ENCODE data around the gene PPP4R2. TPM values are rescaled to one million over a fixed set of nuclear protein-coding genes. Genes with fewer than 3 reads are reported as not detected.

The PPP4R2 gene
- total RNA-seq, 4 donors from 2014 or later: 72.9 to 134 (median 80.6) TPM

DNA sequence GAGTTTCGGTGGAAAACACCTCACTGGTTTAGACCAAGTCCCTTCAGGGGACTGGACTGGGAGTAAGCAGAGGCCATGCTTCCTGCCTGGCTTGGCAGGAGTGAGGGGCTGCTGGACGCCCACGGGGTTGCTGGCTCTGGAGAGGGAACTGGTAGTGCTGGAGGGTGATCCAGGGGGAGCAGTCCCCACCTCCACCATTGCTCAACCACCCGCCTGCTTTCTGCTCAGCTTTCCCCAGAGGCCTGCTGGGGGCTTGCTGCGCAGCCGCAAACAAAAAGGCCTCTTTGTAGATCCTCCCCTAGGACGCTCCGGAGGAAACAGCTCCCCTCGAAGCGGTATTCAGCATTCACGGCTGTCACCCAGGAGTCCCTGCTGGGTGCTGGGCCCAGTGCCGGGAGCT, 98.3 kb downstream of the PPP4R2 start:
- WGBS, 2 donors: 42 to 64% methylated on average over 11 to 12 of the region's 12 CpGs
- Histone ChIP-seq H3K4me3 (no peak overlapping the region), H3K4me1 (no peaks in the 10 kb centered on the region), H3K27me3 (no peaks in the 10 kb centered on the region), H3K27ac (no peak overlapping the region), H3K36me3 (no peaks in the 10 kb centered on the region), H3K9me3 (peaks cover 0 to 3% (median 0%) of the 10 kb centered on the region in 4 donors)
- no peak for TF ChIP-seq POLR2A (IDR thresholded peaks at IDR 0.05)
- no peak for TF ChIP-seq EP300 (IDR thresholded peaks at IDR 0.05)
- TF ChIP-seq, protein P1, sequence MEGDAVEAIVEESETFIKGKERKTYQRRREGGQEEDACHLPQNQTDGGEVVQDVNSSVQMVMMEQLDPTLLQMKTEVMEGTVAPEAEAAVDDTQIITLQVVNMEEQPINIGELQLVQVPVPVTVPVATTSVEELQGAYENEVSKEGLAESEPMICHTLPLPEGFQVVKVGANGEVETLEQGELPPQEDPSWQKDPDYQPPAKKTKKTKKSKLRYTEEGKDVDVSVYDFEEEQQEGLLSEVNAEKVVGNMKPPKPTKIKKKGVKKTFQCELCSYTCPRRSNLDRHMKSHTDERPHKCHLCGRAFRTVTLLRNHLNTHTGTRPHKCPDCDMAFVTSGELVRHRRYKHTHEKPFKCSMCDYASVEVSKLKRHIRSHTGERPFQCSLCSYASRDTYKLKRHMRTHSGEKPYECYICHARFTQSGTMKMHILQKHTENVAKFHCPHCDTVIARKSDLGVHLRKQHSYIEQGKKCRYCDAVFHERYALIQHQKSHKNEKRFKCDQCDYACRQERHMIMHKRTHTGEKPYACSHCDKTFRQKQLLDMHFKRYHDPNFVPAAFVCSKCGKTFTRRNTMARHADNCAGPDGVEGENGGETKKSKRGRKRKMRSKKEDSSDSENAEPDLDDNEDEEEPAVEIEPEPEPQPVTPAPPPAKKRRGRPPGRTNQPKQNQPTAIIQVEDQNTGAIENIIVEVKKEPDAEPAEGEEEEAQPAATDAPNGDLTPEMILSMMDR (IDR thresholded peaks at IDR 0.05): no peak
- no peak for DNase-seq (ENCODE audit: low spot score in 2 of 2)

DNA sequence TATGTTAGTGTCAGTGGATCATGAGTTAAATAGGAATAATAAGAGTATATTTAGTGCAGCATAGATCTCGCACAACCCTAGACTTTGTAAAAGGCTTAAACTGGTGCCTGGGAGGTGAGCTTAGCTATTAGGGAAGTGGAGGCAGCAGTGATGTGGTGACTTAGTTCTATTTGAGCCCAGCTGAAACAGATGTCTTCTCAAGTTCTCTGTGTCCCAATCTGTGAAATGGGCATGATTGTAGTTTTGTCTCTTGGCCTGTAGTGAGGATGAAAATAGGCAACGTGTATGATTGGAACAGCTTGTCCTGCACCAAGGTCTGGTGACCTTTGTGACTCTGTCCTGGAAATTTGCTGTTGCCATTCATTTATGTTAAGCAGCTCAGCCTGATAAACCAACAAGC, 99.6 kb downstream of the PPP4R2 start:
- no peak for TF ChIP-seq EP300 (IDR thresholded peaks at IDR 0.05)
- TF ChIP-seq POLR2A (IDR thresholded peaks at IDR 0.05): no peak
- TF ChIP-seq, protein P1 (IDR thresholded peaks at IDR 0.05): no peak
- Histone ChIP-seq H3K4me3 (no peak overlapping the region), H3K4me1 (peaks cover 0 to 5% (median 0%) of the 10 kb centered on the region in 4 donors), H3K9me3 (peaks cover 0 to 3% (median 0%) of the 10 kb centered on the region in 4 donors), H3K27ac (no peak overlapping the region), H3K36me3 (no peaks in the 10 kb centered on the region), H3K27me3 (no peaks in the 10 kb centered on the region)
- WGBS, 2 donors: 83 to 90% methylated on average over 2 of the region's 2 CpGs
- no peak for DNase-seq (ENCODE audit: low spot score in 2 of 2)

DNA sequence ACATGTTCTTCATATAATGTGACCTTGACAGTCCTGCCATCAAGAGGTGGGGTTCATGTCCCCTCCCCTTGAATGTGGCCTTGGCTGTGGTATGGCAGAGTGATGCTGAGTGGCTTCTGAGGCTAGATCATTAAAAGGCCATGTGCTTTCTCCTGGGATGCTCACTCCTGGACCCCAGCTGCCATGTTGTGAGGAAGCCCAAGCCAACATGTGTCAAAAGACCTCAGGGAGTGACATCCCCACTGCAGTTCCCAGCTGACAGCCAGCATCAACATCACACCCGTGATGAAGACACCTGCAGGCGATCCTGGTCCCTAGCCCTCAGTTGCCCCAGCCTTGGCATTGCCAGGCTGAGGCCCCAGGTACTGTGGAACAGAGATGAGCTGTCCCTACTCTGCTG, 101.4 kb downstream of the PPP4R2 start:
- peaks cover 0 to 7% (median 0%) of the 10 kb centered on the region in 4 donors for H3K4me1 ChIP-seq
- H3K4me3 ChIP-seq: no peak overlapping the region
- H3K9me3 ChIP-seq: peaks cover 0 to 3% (median 0%) of the 10 kb centered on the region in 4 donors
- no peak overlapping the region for H3K27ac ChIP-seq
- 88 to 94% methylated on average over 2 of the region's 2 CpGs for WGBS, 2 donors
- no peaks in the 10 kb centered on the region for H3K27me3 ChIP-seq
- no peaks in the 10 kb centered on the region for H3K36me3 ChIP-seq
- TF ChIP-seq, protein P1 (IDR thresholded peaks at IDR 0.05): no peak
- TF ChIP-seq EP300 (IDR thresholded peaks at IDR 0.05) (no peak), POLR2A (IDR thresholded peaks at IDR 0.05) (no peak)
- no peak for DNase-seq (ENCODE audit: low spot score in 2 of 2)

DNA sequence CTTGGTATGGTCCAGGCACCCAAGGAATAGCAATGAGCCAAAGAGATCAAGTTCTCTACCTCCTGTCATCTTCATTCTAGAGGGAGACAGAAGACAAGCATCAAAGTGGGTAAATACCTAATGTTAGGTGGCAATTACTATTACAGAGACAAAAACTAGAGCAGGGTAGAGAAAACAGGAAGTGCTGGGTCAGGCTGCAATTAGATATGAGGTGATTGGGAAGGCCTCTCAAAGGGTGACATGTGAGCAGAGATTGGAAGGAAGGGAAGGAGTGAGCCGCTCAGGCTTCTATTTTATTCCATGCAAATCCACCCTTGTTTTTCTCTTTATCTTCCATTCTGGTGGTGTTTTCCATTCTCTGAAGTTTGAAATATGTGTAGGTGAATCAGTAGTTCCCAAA, 102.3 kb downstream of the PPP4R2 start:
- Histone ChIP-seq H3K27ac (no peak overlapping the region), H3K4me3 (no peak overlapping the region), H3K9me3 (peaks cover 0 to 3% (median 0%) of the 10 kb centered on the region in 4 donors), H3K27me3 (no peaks in the 10 kb centered on the region), H3K4me1 (peaks cover 0 to 7% (median 0%) of the 10 kb centered on the region in 4 donors), H3K36me3 (no peaks in the 10 kb centered on the region)
- 84 to 85% methylated on average over 1 of the region's 1 CpG for WGBS, 2 donors
- no peak for DNase-seq (ENCODE audit: low spot score in 2 of 2)
- TF ChIP-seq POLR2A (IDR thresholded peaks at IDR 0.05) (no peak), EP300 (IDR thresholded peaks at IDR 0.05) (no peak)
- TF ChIP-seq, protein P1 (IDR thresholded peaks at IDR 0.05): no peak

DNA sequence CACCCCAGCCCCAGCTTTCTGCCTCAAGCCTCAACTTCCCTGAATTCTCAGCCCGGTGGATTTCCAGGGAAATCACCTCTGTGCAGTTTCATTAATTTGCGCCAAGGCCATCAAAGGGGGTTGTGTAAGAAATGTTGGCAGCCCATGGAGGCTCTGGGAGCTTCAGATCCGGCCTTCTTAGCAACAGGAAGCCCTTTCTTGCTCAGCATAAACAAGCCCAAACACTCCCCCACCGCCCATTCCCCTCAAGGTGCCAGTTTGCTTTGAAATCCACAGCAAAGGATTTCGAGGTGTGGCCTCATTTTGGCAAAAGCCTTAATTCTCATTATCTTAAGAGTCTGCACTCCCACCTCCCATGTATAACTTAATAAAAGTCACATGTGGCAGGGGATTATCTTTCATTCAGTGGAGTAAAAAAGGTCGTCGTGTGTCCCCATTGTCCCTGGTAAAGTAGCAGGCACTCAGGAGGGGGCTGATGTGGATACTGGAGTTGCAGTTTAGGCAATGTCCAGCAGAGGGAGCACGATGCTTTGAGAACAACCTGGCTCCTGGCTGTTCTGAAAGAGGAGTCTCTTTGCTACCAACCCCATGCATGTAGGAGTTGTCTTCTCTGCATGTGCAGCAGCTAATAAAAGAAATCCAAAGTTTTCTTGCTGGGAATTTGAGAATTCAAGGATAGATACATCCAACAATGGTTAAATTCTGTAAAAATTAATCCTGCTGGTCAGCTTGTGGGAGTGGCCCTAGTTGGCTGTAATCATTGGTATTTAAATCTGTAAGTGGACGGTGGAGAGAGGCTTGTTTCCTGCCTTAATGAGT, 104.3 kb downstream of the PPP4R2 start:
- H3K27me3 ChIP-seq: no peaks in the 10 kb centered on the region
- H3K4me3 ChIP-seq: no peak overlapping the region
- H3K9me3 ChIP-seq: peaks cover 0 to 3% (median 0%) of the 10 kb centered on the region in 4 donors
- no peak for TF ChIP-seq EP300 (IDR thresholded peaks at IDR 0.05)
- TF ChIP-seq, protein P1 (IDR thresholded peaks at IDR 0.05): peak; percentile 89 to 96 (median 93)
- peak overlapping the region in 1 of 4 donors; percentile 10 for H3K27ac ChIP-seq
- no peaks in the 10 kb centered on the region for H3K36me3 ChIP-seq
- DNase-seq (ENCODE audit: low spot score in 2 of 2): peak; percentile 89 to 96
- H3K4me1 ChIP-seq: peaks cover 0 to 7% (median 0%) of the 10 kb centered on the region in 4 donors
- 27 to 30% methylated on average over 9 of the region's 9 CpGs for WGBS, 2 donors

All from tibial nerve (tissue), 4 donors.